Adrenal gland (tissue), 12 donors: Measurements from ENCODE around the gene ADAMTS18. TPM values are rescaled to one million over a fixed set of nuclear protein-coding genes. Genes with fewer than 3 reads are reported as not detected.

Experiments used
- DNase-seq, 7 donors: peaks; one replicate each; pipeline ENCODE4 v3.0.0-alpha.2; 2019 to 2020
- H3K27ac ChIP-seq, 5 donors: fragments of 200-600 bp; sonication (generic) in 4 of 5; 1 replicate in 3 of 5; 2 replicates in 2 of 5; pipeline versions ENCODE4 v1.5.1 to v1.8.0; 2016 to 2020; ENCODE audit warnings: mild to moderate bottlenecking in 1 of 5
- H3K27me3 ChIP-seq: fragments of 200-600 bp; 2 replicates; pipeline ENCODE4 v1.8.0; 2021
- H3K36me3 ChIP-seq, 2 donors: fragments of 200-600 bp; replicated peaks in 1 of 2; 1 replicate in 1 of 2; 2 replicates in 1 of 2; pipeline versions ENCODE4 v1.5.1 to v1.8.0; 2018 to 2022
- H3K4me1 ChIP-seq, 2 donors: fragments of 200-600 bp; replicated peaks in 1 of 2; 1 replicate in 1 of 2; 2 replicates in 1 of 2; pipeline versions ENCODE4 v1.5.1 to v1.8.0; 2018 to 2021
- H3K4me3 ChIP-seq, 4 donors: fragments of 200-600 bp; sonication (generic) in 3 of 4; one replicate each; pipeline ENCODE4 v1.5.1; 2016 to 2018
- H3K9me3 ChIP-seq, 3 donors: fragments of 200-600 bp; sonication (generic) in 1 of 3; replicated peaks in 1 of 3; 1 replicate in 2 of 3; 2 replicates in 1 of 3; pipeline versions ENCODE4 v1.5.1 to v1.8.0; 2016 to 2021
- CTCF ChIP-seq, 6 experiments: fragments of 450-650 bp in 4 of 6; fragments of 200-600 bp in 2 of 6; sonication (generic) in 1 of 6; IDR thresholded peaks; 1 replicate in 5 of 6; 2 replicates in 1 of 6; pipeline versions ENCODE4 v1.5.1 to v1.8.0; 2016 to 2021; ENCODE audit warnings: antibody characterized with exemption in 6 of 6, mild to moderate bottlenecking in 2 of 6, moderate library complexity in 1 of 6
- POLR2A ChIP-seq, 2 donors: fragments of 450-650 bp; IDR thresholded peaks; one replicate each; pipeline ENCODE4 v1.6.1; 2017; ENCODE audit warnings: antibody characterized with exemption in 2 of 2, mild to moderate bottlenecking in 2 of 2, moderate library complexity in 1 of 2
- WGBS, 4 donors: extraction: QIAGEN DNeasy Blood & Tissue Kit in 2 of 4; methylation state at CpG; one replicate each; pipeline versions ENCODE4 v1.1.5 to v1.1.7; 2013 to 2017; 5-methylcytosine and 5-hydroxymethylcytosine counted together
- intact Hi-C, 2 donors: fragments of 100-400 bp; cut with DNase I; formaldehyde crosslinking; loops; one replicate each; pipeline versions ENCODE4 v1.14.1 to v1.15.0; 2022 to 2023
- polyA plus RNA-seq, 3 donors: library from polyadenylated mRNA; stranded (reverse); fragments of 200-250 nt in 2 of 3; fragments of 350-450 nt in 1 of 3; fragmentation: Illumina TruSeq in 1 of 3; extraction: RNeasy Lipid Tissue Mini Kit (QIAGEN cat#74804) in 1 of 3; gene quantifications; one replicate each; pipeline ENCODE4 v1.2.3, GENCODE V29; 2013 to 2014
- total RNA-seq, 9 donors: library from RNA; depleted of rRNA in 4 of 9; stranded (reverse); fragments of >200 nt in 4 of 9; fragments of 120-200 nt in 1 of 9; fragmentation: NEBNext Ultra II Directional in 1 of 9; extraction: Animal tissue kit (Norgen Biotek cat#: 25700) in 1 of 9; gene quantifications; one replicate each; pipeline versions ENCODE4 v1.1.0 to v1.2.4, GENCODE V29; 2013 to 2023
- donor health status: healthy with polysubstance abuse.
- donor health status: Bipolar disorder and iron deficiency.
- donor health status: DM: yes; HTN: yes; CAD: no.
- donor health status: DM: no; HTN: no; CAD: no.
- donor health status: DM: no; HTN: no; CAD: no.
- donor health status: DM: yes; HTN: yes; CAD: no.

The ADAMTS18 gene
- total and polyA plus RNA-seq, 12 donors, result 0.10 to 0.32 (median 0.11) TPM; not detected in 9

GRCh38 chr16:77449208-77449607 lies 14.4 kb upstream of the ADAMTS18 start:
- Histone ChIP-seq H3K36me3 (no peaks in the 10 kb centered on the region), H3K4me1 (no peaks in the 10 kb centered on the region), H3K9me3 (no peaks in the 10 kb centered on the region), H3K27me3 (no peaks in the 10 kb centered on the region), H3K27ac (no peak overlapping the region), H3K4me3 (no peak overlapping the region)
- intact Hi-C loops, result no loop called here
- no peak for DNase-seq
- no peak for TF ChIP-seq CTCF (IDR thresholded peaks at IDR 0.05)

GRCh38 chr16:77445324-77445723 lies 10.5 kb upstream of the ADAMTS18 start:
- Histone ChIP-seq H3K4me1 (no peaks in the 10 kb centered on the region), H3K36me3 (no peaks in the 10 kb centered on the region), H3K27me3 (no peaks in the 10 kb centered on the region), H3K9me3 (no peaks in the 10 kb centered on the region), H3K4me3 (no peak overlapping the region), H3K27ac (no peak overlapping the region)
- no peak for DNase-seq
- whole genome bisulfite sequencing, 4 donors, result 63 to 65% (median 64%) methylated on average over 2 of the region's 2 CpGs
- TF ChIP-seq POLR2A (IDR thresholded peaks at IDR 0.05) (no peak), CTCF (IDR thresholded peaks at IDR 0.05) (no peak)
- intact Hi-C loops, result no loop called here

GRCh38 chr16:77444147-77444460 lies 9.3 kb upstream of the ADAMTS18 start:
- Histone ChIP-seq H3K4me3 (no peak overlapping the region), H3K27me3 (no peaks in the 10 kb centered on the region), H3K36me3 (no peaks in the 10 kb centered on the region), H3K9me3 (no peaks in the 10 kb centered on the region), H3K4me1 (no peaks in the 10 kb centered on the region), H3K27ac (no peak overlapping the region)
- intact Hi-C loops, result no loop called here
- TF ChIP-seq CTCF (IDR thresholded peaks at IDR 0.05) (no peak), POLR2A (IDR thresholded peaks at IDR 0.05) (no peak)
- no peak for DNase-seq
- 17 to 45% (median 41%) methylated on average over 1 of the region's 1 CpG for WGBS, 4 donors

- TF ChIP-seq CTCF (IDR thresholded peaks at IDR 0.05) (no peak), POLR2A (IDR thresholded peaks at IDR 0.05) (no peak)
- Histone ChIP-seq H3K27me3 (no peaks in the 10 kb centered on the region), H3K36me3 (no peaks in the 10 kb centered on the region), H3K4me3 (no peak overlapping the region), H3K4me1 (no peaks in the 10 kb centered on the region), H3K27ac (no peak overlapping the region), H3K9me3 (no peaks in the 10 kb centered on the region)
- WGBS, 4 donors, result 55 to 68% (median 59%) methylated on average over 10 of the region's 10 CpGs
- intact Hi-C loops, result no loop called here
- no peak for DNase-seq
Observed at GRCh38 chr16:77443357-77444146, 8.7 kb upstream of the ADAMTS18 start.
